Activated B cell treated with CpG ODN at 0.5 μM for 24 hours (primary cell): ENCODE results near the gene ANAPC5. TPM values are rescaled to one million over a fixed set of nuclear protein-coding genes. Genes with fewer than 3 reads are reported as not detected.
A peak's percentile ranks its signal among the peaks of the same experiment; 100 is the strongest.

Experiments
- ATAC-seq: fragments of 200-7000 bp; cut with Tn5 transposase; one replicate; pipeline ENCODE4 v1.10.0; 2021; ENCODE audit warnings: low read depth, mild to moderate bottlenecking, moderate library complexity
- CTCF ChIA-PET: fragments of 350-600 bp; sonication (Branson Sonifier 250); formaldehyde crosslinking; loops from one replicate; lab custom pipeline; 2021; ENCODE audit warnings: antibody characterized with exemption; lab: Charles Lee
- POLR2A ChIA-PET: fragments of 350-600 bp; sonication (Branson Sonifier 250); formaldehyde crosslinking; loops from one replicate; lab custom pipeline; 2021; ENCODE audit warnings: antibody characterized with exemption; lab: Charles Lee
- DNase-seq: peaks from one replicate; pipeline ENCODE4 v3.0.0; 2022
- H3K27ac Mint-ChIP-seq: one replicate; pipeline ENCODE4 v1.8.0; 2020; ENCODE audit warnings: mixed read lengths
- H3K27me3 Mint-ChIP-seq: one replicate; pipeline ENCODE4 v1.8.0; 2021; ENCODE audit warnings: mixed read lengths
- H3K36me3 Mint-ChIP-seq: one replicate; pipeline ENCODE4 v1.8.0; 2021; ENCODE audit warnings: low read depth, mixed read lengths
- H3K4me1 Mint-ChIP-seq: one replicate; pipeline ENCODE4 v1.8.0; 2021; ENCODE audit warnings: mixed read lengths
- H3K4me3 Mint-ChIP-seq: one replicate; pipeline ENCODE4 v1.8.0; 2020; ENCODE audit warnings: mild to moderate bottlenecking, mixed read lengths
- H3K9me3 Mint-ChIP-seq: one replicate; pipeline ENCODE4 v1.8.0; 2020; ENCODE audit warnings: mixed read lengths
- intact Hi-C: fragments of 100-400 bp; cut with micrococcal nuclease; formaldehyde crosslinking; loops from one replicate; pipeline ENCODE4 v1.15.1; 2024
- total RNA-seq: library from RNA; stranded (reverse); gene quantifications from 2 replicates; pipeline ENCODE4 v1.2.3, GENCODE V29; 2022
- TF ChIP-seq, protein P1 (sequence below): fragments of 200-600 bp; IDR thresholded peaks from one replicate; pipeline ENCODE4 v1.8.0; 2022; ENCODE audit warnings: antibody characterized with exemption, mild to moderate bottlenecking

The ANAPC5 gene
- total RNA-seq, 1 donor from 2014 or later: 143 TPM

DNA sequence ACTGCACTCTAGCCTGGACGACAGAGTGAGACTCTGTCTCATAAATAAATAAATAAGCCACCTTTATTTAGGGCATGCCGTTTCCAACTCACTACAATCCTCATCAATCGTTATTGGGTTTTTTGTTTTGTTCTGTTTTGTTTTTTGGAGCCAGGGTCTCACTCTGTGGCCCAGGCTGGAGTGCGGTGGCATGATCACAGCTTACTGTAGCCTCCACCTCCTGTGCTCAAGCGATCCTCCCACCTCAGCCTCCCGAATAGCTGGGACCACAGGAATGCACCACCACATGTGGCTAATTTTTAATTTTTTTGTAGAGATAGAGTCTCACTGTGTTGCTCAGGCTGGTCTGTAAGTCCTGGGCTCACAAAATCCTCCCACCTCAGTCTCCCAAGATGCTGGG, 3.6 kb upstream of the ANAPC5 start:
- Mint-ChIP-seq H3K9me3 (no peaks in the 10 kb centered on the region), H3K27ac (no peak overlapping the region), H3K4me1 (peaks cover 18% of the 10 kb centered on the region), H3K4me3 (no peak overlapping the region), H3K27me3 (no peaks in the 10 kb centered on the region), H3K36me3 (peaks cover 8% of the 10 kb centered on the region)
- CTCF ChIA-PET: interaction anchor here (0.7 kb wide), 1 partner anchor 19 kb away, joined by 3 read pairs; no protein-coding TSS in a partner anchor
- TF ChIP-seq, protein P1, sequence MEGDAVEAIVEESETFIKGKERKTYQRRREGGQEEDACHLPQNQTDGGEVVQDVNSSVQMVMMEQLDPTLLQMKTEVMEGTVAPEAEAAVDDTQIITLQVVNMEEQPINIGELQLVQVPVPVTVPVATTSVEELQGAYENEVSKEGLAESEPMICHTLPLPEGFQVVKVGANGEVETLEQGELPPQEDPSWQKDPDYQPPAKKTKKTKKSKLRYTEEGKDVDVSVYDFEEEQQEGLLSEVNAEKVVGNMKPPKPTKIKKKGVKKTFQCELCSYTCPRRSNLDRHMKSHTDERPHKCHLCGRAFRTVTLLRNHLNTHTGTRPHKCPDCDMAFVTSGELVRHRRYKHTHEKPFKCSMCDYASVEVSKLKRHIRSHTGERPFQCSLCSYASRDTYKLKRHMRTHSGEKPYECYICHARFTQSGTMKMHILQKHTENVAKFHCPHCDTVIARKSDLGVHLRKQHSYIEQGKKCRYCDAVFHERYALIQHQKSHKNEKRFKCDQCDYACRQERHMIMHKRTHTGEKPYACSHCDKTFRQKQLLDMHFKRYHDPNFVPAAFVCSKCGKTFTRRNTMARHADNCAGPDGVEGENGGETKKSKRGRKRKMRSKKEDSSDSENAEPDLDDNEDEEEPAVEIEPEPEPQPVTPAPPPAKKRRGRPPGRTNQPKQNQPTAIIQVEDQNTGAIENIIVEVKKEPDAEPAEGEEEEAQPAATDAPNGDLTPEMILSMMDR: no peak
- POLR2A ChIA-PET: no interaction called here
- intact Hi-C loops: no loop called here
- DNase-seq (no peak), ATAC-seq (no peak)

DNA sequence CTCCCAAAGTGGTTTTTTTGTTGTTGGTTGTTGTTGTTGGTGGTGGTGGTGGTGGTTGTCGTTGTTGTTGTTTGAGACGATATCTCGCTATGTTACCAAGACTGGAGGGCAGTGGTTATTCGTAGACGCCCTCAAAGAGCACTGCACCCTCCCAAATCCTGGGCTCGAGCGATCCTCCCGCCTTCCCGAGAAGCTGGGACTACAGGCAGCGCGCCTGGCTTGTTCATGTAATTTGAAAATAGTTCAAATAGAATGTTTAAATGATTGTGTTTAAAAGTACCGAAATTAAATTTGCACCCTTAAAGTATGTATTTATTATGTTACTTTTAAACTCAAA, 439 bp upstream of the ANAPC5 start:
- ATAC-seq (no peak), DNase-seq (no peak)
- H3K9me3 Mint-ChIP-seq: no peaks in the 10 kb centered on the region
- intact Hi-C loops: loop anchor here (1.0 to 5.0 kb wide), 4 partner anchors 48 to 114 kb away; partner anchors contain the start of gene RNF34
- H3K4me3 Mint-ChIP-seq: peak overlapping the region; percentile 94
- TF ChIP-seq, protein P1: no peak
- ChIA-PET CTCF (interaction anchor here (0.6 kb wide), 1 partner anchor 17 kb away, joined by 4 read pairs; no protein-coding TSS in a partner anchor), POLR2A (interaction anchor here (0.6 to 2.5 kb wide), 9 partner anchors 48 to 1539 kb away, joined by 3 to 42 read pairs (median 6); partner anchors contain the start of gene RNF34)
- peak overlapping the region; percentile 91 for H3K27ac Mint-ChIP-seq
- H3K4me1 Mint-ChIP-seq: peaks cover 28% of the 10 kb centered on the region
- H3K36me3 Mint-ChIP-seq: peaks cover 10% of the 10 kb centered on the region
- no peaks in the 10 kb centered on the region for H3K27me3 Mint-ChIP-seq

DNA sequence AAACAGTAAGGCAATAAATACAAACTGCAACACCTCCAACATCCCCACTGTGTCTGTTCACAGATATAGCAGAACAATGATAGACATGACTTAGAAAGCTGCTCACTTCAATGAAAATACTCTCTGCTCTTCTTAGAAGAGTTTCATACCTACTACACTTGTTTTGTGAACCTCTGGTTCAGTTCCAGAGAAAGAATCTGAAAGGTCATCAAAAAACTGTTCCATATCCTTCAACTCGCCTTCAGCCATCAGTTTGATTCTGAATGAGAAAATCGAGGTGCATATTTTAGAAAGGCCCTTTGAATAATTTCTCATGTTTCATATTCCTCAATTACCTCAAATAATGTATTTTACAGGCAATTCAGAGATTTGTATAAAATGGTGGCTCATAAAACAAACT, 5.5 kb downstream of the ANAPC5 start:
- Mint-ChIP-seq H3K27me3 (no peaks in the 10 kb centered on the region), H3K36me3 (peaks cover 53% of the 10 kb centered on the region), H3K27ac (no peak overlapping the region), H3K4me3 (no peak overlapping the region), H3K4me1 (peaks cover 18% of the 10 kb centered on the region), H3K9me3 (no peaks in the 10 kb centered on the region)
- intact Hi-C loops: no loop called here
- CTCF ChIA-PET: no interaction called here
- no peak for DNase-seq
- TF ChIP-seq, protein P1: no peak
- POLR2A ChIA-PET: no interaction called here
- no peak for ATAC-seq

DNA sequence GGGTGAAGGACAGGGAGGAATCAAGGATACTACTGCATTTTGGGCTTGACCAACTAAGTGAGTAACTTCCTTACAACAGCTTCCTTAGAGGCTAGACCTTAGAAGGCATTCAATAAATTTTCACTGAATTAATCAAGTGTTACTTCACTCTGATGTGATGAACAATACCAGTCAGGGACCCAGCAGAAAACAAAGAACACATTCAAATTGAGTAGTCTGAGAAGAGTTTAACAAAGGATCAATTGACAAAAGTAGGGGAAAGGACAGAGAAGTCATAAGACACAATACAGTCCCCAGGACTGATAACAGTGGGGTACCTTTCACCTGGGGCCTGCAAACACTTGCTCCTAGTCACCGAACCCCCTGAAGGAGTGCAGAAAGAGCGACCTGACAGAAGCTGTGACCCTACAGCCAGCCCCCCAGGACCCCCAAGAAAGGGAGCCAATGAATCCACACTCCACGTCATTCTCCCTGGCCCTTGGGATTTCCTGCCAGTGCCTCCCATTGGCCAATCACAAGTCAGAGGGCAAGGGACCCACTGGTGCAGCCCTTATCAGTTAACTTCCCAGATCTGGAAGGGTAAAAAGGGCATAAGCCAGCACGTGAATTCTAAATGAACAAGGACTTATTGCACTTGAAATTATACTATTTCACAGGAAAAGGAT, 6.9 kb downstream of the ANAPC5 start:
- H3K9me3 Mint-ChIP-seq: no peaks in the 10 kb centered on the region
- H3K4me3 Mint-ChIP-seq: no peak overlapping the region
- H3K4me1 Mint-ChIP-seq: peaks cover 5% of the 10 kb centered on the region
- no peak for ATAC-seq
- H3K27me3 Mint-ChIP-seq: no peaks in the 10 kb centered on the region
- TF ChIP-seq, protein P1: no peak
- intact Hi-C loops: no loop called here
- H3K36me3 Mint-ChIP-seq: peaks cover 64% of the 10 kb centered on the region
- POLR2A ChIA-PET: no interaction called here
- H3K27ac Mint-ChIP-seq: no peak overlapping the region
- DNase-seq: no peak
- CTCF ChIA-PET: no interaction called here

DNA sequence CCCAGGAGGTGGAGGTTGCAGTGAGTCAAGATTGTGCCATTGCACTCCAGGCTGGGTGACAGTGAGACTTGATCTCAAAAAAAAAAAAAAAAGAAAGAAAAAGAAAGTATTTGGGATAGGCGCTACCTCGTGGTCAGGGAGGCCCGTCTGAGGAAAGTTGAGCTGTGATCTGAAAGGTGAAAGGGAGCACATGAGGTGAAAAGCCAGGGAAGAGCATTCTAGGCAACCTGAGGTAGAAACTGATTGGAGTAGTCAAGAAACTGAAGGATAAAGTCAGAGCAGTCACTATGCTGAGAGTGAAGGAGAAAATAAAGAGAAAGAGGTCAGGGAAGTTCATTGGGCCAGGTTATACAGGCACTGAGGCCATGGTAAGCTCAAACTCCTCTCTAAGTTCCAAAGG, 7.7 kb downstream of the ANAPC5 start:
- Mint-ChIP-seq H3K4me3 (no peak overlapping the region), H3K27me3 (no peaks in the 10 kb centered on the region), H3K27ac (no peak overlapping the region), H3K4me1 (peaks cover 1% of the 10 kb centered on the region), H3K9me3 (no peaks in the 10 kb centered on the region), H3K36me3 (peaks cover 69% of the 10 kb centered on the region)
- DNase-seq: no peak
- ATAC-seq: no peak
- ChIA-PET CTCF (no interaction called here), POLR2A (interaction anchor here (0.7 kb wide), 1 partner anchor 49 kb away, joined by 3 read pairs; no protein-coding TSS in a partner anchor)
- intact Hi-C loops: no loop called here
- TF ChIP-seq, protein P1: no peak
